Bronchial smooth muscle cell (primary cell): ENCODE measurements around the gene PPP1R3F. TPM values are rescaled to one million over a fixed set of nuclear protein-coding genes. Genes with fewer than 3 reads are reported as not detected.

Experiments used
- total RNA-seq: library from RNA; depleted of rRNA; stranded (reverse); fragments of >200 nt; gene quantifications from 2 replicates; pipeline ENCODE4 v1.2.1, GENCODE V29; 2014

The PPP1R3F gene, protein sequence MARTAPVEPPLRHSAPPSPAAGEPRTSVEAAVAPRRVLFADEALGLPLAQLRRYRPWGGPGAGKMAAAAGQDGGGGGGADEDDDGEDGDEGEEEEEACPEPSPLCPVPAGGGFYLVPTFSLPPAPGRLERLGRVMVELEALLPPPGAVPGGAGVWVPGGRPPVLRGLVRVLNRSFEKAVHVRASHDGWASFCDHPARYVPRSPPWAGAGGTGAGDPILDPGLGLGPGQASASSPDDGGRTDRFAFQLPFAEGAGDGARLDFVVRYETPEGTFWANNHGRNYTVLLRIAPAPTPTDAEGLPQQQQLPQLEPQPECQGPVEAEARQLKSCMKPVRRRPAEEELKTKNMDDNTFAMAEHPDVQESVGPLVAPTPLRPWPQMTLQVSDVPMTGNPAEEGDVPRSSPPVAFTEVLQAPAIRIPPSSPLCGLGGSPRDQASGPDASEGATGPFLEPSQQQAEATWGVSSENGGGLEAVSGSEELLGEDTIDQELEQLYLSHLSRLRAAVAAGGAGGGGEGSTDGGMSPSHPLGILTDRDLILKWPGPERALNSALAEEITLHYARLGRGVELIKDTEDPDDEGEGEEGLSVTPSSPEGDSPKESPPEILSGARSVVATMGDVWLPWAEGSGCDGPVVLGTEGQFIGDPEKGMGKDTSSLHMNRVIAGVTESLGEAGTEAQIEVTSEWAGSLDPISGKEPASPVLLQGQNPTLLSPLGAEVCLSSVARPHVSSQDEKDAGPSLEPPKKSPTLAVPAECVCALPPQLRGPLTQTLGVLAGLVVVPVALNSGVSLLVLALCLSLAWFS
- 6.0 and 12.8 TPM in 2 replicates for total RNA-seq

DNA sequence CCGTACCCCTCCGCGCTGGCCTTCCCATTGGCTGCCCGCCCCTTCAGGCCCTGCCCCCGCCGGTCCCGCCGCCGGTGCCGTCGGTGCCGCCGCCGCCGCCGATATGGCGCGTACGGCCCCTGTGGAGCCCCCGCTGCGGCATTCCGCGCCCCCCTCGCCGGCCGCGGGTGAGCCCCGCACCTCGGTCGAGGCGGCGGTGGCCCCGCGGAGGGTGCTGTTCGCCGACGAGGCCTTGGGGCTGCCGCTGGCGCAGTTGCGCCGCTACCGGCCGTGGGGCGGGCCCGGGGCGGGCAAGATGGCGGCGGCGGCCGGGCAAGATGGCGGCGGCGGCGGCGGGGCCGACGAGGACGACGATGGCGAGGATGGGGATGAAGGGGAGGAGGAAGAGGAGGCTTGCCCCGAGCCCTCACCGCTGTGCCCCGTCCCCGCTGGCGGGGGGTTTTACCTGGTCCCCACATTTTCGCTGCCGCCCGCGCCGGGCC, at the start of gene PPP1R3F:
Gene PPP1R3F, plus strand, starts transcription at position 27 of the 482 bp plus-strand sequence. Its CDS starts 77 bp downstream, at position 104.

DNA sequence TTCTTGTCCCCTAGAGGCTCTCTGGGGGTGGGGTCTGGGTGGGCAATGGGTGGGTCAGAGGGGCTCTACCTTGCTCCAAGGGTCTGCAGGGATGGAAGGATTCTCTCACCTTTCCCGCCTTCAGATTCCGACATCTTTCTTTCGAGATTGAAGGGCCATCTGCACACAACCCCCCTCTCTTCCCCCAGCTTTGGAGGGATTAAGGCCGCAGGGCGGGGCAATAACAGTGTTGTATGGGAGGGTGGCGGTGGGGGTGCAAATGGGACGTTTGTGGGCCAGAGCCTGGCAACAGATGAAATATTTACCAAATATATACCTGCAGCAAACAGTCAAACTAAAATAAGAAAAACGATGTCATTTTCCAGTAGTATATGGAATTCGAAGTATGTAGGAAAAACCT, 36.4 kb upstream of the PPP1R3F start, which contains the start of gene CACNA1F:
Gene CACNA1F, minus strand, starts transcription at position 165 of the 400 bp plus-strand sequence. Its CDS starts 31 bp downstream, at position 134.

DNA sequence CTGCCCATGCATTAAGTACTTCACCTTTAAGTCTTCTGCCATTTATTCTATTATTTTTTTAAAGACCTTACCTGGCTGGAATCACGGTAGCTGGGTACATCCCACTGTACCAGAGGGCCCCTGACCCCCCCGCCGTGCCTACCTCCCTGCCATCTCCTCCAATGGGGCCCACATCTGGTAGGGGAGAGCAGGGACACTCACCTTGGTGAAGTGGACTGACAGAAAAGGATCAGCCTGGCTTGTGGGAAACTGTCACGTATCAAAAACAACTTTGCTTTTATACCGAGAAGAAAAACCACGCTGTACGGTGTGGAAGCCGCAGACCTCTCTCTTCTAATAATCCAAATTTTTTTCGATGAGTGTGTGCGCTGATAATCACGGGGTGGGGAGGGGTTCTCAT, 5.1 kb upstream of the PPP1R3F start, which contains the start of gene FOXP3:
Gene FOXP3, minus strand, starts transcription at position 251 of the 400 bp plus-strand sequence. CDS start 6,205 bp downstream, outside the sequence.

DNA sequence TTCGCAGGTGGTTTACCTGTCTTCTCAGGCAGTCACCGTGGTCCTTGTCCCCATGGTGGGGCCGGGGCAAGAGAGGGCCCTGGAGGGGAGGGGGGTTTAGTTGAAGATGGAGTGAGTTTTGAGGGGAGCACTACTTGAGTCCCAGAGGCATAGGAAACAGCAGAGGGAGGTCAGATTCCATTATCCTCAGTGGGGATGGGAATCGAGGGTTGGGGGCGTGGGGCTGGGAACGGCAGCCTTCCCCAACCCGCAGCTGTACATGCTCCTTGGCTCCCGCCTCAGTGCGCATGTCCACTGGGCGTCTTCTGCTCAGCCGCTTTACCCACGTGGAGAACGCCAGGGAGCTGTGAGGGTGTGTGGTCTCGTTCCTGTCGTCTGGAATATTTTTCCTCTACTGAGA, 33.8 kb downstream of the PPP1R3F start, which contains the start of gene GAGE10:
Gene GAGE10, plus strand, starts transcription at position 301 of the 400 bp plus-strand sequence. CDS start 1,214 bp downstream, outside the sequence.

DNA sequence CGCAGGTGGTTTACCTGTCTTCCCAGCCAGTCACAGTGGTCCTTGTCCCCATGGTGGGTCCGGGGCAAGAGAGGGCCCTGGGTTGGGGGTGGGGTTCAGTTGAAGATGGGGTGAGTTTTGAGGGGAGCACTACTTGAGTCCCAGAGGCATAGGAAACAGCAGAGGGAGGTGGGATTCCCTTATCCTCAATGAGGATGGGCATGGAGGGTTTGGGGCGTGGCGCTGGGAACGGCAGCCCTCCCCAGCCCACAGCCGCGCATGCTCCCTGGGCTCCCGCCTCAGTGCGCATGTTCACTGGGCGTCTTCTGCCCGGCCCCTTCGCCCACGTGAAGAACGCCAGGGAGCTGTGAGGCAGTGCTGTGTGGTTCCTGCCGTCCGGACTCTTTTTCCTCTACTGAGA, 52.1 kb downstream of the PPP1R3F start, which contains the start of gene GAGE12J:
Gene GAGE12J, plus strand, starts transcription at position 301 of the 400 bp plus-strand sequence. CDS start 1,157 bp downstream, outside the sequence.

DNA sequence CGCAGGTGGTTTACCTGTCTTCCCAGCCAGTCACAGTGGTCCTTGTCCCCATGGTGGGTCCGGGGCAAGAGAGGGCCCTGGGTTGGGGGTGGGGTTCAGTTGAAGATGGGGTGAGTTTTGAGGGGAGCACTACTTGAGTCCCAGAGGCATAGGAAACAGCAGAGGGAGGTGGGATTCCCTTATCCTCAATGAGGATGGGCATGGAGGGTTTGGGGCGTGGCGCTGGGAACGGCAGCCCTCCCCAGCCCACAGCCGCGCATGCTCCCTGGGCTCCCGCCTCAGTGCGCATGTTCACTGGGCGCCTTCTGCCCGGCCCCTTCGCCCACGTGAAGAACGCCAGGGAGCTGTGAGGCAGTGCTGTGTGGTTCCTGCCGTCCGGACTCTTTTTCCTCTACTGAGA, 61.7 kb downstream of the PPP1R3F start, which contains the start of gene GAGE13:
Gene GAGE13, plus strand, starts transcription at position 301 of the 400 bp plus-strand sequence. CDS start 1,156 bp downstream, outside the sequence.

Other genes starting within 250 kb of the PPP1R3F start
- 26.0 and 37.2 TPM in 2 replicates for gene TFE3, start 226.4 kb upstream of the PPP1R3F start, total RNA-seq
- gene CCDC120, start 210.8 kb upstream of the PPP1R3F start, total RNA-seq, result 0.26 and 0.63 TPM in 2 replicates
- 8.2 and 9.2 TPM in 2 replicates for gene PRAF2, start 195.8 kb upstream of the PPP1R3F start, total RNA-seq
- gene WDR45, start 189.9 kb upstream of the PPP1R3F start, total RNA-seq, result 45.2 and 65.4 TPM in 2 replicates
- 17.8 and 19.1 TPM in 2 replicates for gene GPKOW, start 146.1 kb upstream of the PPP1R3F start, total RNA-seq
- gene MAGIX, start 107.0 kb upstream of the PPP1R3F start, total RNA-seq, result 1.5 and 2.7 TPM in 2 replicates
- gene PLP2, start 97.9 kb upstream of the PPP1R3F start, total RNA-seq, result 16.9 and 17.8 TPM in 2 replicates
- gene PRICKLE3, start 83.4 kb upstream of the PPP1R3F start, total RNA-seq, result 4.5 and 4.9 TPM in 2 replicates
- gene SYP, start 69.6 kb upstream of the PPP1R3F start, total RNA-seq, result 0.16 and 0.43 TPM in 2 replicates
- under 0.01 TPM in 1 of 2 replicates, not detected in the other for gene CACNA1F, start 36.5 kb upstream of the PPP1R3F start, total RNA-seq
- gene CCDC22, start 34.3 kb upstream of the PPP1R3F start, total RNA-seq, result 7.1 and 8.2 TPM in 2 replicates
- gene FOXP3, start 5.1 kb upstream of the PPP1R3F start, total RNA-seq, result not detected in 2 replicates
- not detected in 2 replicates for gene GAGE10, start 33.9 kb downstream of the PPP1R3F start, total RNA-seq
- not detected in 2 replicates for gene GAGE12J, start 52.2 kb downstream of the PPP1R3F start, total RNA-seq
- not detected in 2 replicates for gene GAGE13, start 61.8 kb downstream of the PPP1R3F start, total RNA-seq